Suprapubic skin (tissue), 4 donors: Measurements from ENCODE around the gene CRTC3.

ENCODE experiments used
- CTCF ChIP-seq, 2 donors: fragments of 200-600 bp in 1 of 2; fragments of 450-650 bp in 1 of 2; sonication (generic) in 1 of 2; IDR thresholded peaks; one replicate each; pipeline ENCODE4 v1.5.1; 2016 to 2019; ENCODE audit warnings: antibody characterized with exemption in 2 of 2, mild to moderate bottlenecking in 1 of 2, moderate library complexity in 1 of 2
- POLR2A ChIP-seq, 2 donors: fragments of 450-650 bp; IDR thresholded peaks; one replicate each; pipeline ENCODE4 v1.6.1; 2017; ENCODE audit warnings: antibody characterized with exemption in 2 of 2, mild to moderate bottlenecking in 2 of 2, moderate library complexity in 2 of 2
- POLR2AphosphoS5 ChIP-seq, 3 donors: sonication (generic); formaldehyde crosslinking; IDR thresholded peaks; one replicate each; pipeline ENCODE4 v1.6.1; 2017; ENCODE audit warnings: antibody characterized with exemption in 3 of 3

DNA sequence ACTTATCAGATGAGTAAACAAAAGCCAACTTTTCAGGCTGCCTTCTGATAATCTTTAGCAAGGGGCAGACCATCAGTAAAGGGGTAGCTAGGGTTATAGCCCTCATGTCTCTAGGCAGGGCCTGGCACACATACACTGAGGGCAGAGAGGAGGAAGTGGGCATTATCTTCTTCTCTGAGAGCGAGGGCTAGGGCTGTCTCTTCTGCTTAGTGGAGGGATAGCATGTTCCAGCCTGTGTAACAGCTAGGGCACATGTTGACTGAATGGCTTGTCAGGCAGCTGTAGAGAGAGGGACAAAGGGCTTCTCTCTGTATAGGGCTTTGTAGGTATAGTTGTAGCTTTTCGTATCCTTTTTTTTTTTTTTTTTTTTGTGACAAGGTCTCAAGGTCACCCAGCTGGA lies 17.8 kb downstream of the CRTC3 start:
- TF ChIP-seq CTCF (IDR thresholded peaks at IDR 0.05) (no peak), POLR2A (IDR thresholded peaks at IDR 0.05) (no peak), POLR2AphosphoS5 (IDR thresholded peaks at IDR 0.05) (no peak)
